B cell (primary cell): ENCODE measurements around the gene EXTL1. TPM values are rescaled to one million over a fixed set of nuclear protein-coding genes. Genes with fewer than 3 reads are reported as not detected.

Experiments
- ATAC-seq: fragments of 200-7000 bp; cut with Tn5 transposase; one replicate; pipeline ENCODE4 v1.10.0; 2021; ENCODE audit warnings: low read depth, mild to moderate bottlenecking, moderate number of reproducible peaks, moderate library complexity
- CTCF ChIA-PET: fragments of 350-600 bp; sonication (Branson Sonifier 250); formaldehyde crosslinking; loops from one replicate; lab custom pipeline; 2021; ENCODE audit warnings: antibody characterized with exemption, inconsistent platforms; lab: Charles Lee
- POLR2A ChIA-PET: fragments of 350-600 bp; sonication (Branson Sonifier 250); formaldehyde crosslinking; loops from one replicate; lab custom pipeline; 2021; ENCODE audit warnings: antibody characterized with exemption; lab: Charles Lee
- DNase-seq: peaks from one replicate; pipeline ENCODE4 v3.0.0; 2013
- H2AFZ ChIP-seq: 2 replicates; pipeline ENCODE4 v1.6.1; 2012; ENCODE audit warnings: mild to moderate bottlenecking, low read depth, low read length; ENCODE audit not compliant: insufficient read depth, poor library complexity, severe bottlenecking
- H3K27ac ChIP-seq, 2 donors: 1 replicate in 1 of 2; 2 replicates in 1 of 2; pipeline ENCODE4 v1.5.1; 2012 to 2013; ENCODE audit warnings: low read length in 2 of 2, mild to moderate bottlenecking in 2 of 2, moderate library complexity in 1 of 2
- H3K27me3 ChIP-seq, 4 experiments: fragments of 200-600 bp in 1 of 4; sonication (generic) in 1 of 4; replicated peaks in 1 of 4; 1 replicate in 2 of 4; 2 replicates in 2 of 4; pipeline versions ENCODE4 v1.6.1 to v1.7.0; 2013 to 2016; ENCODE audit warnings: low read length in 3 of 4, mild to moderate bottlenecking in 2 of 4, mixed read lengths in 1 of 4, moderate library complexity in 1 of 4; ENCODE audit not compliant: insufficient read depth in 4 of 4, control insufficient read depth in 3 of 4; ENCODE audit errors: control extremely low read depth in 1 of 4
- H3K36me3 ChIP-seq, 2 experiments: replicated peaks in 1 of 2; 1 replicate in 1 of 2; 2 replicates in 1 of 2; pipeline versions ENCODE4 v1.6.1 to v1.7.1; 2013; ENCODE audit warnings: low read length in 1 of 2; ENCODE audit not compliant: insufficient read depth in 2 of 2, control insufficient read depth in 1 of 2; ENCODE audit errors: control extremely low read depth in 1 of 2, extremely low read depth in 1 of 2
- H3K4me1 ChIP-seq, 2 donors: fragments of 200-600 bp in 1 of 2; sonication (generic) in 1 of 2; 1 replicate in 1 of 2; 2 replicates in 1 of 2; pipeline versions ENCODE4 v1.5.1 to v1.6.1; 2013 to 2017; ENCODE audit warnings: low read length in 2 of 2; ENCODE audit not compliant: control insufficient read depth in 2 of 2, insufficient read depth in 2 of 2
- H3K4me2 ChIP-seq: replicated peaks from 2 replicates; pipeline ENCODE3; 2012; ENCODE audit warnings: mild to moderate bottlenecking, low read depth, low read length; ENCODE audit not compliant: poor library complexity, severe bottlenecking
- H3K4me3 ChIP-seq, 5 experiments: fragments of 200-600 bp in 1 of 5; sonication (generic) in 1 of 5; 1 replicate in 3 of 5; 2 replicates in 2 of 5; pipeline versions ENCODE4 v1.5.1 to v1.7.0; 2011 to 2016; ENCODE audit warnings: low read length in 4 of 5, mild to moderate bottlenecking in 4 of 5, low read depth in 2 of 5, control low read depth in 1 of 5, moderate library complexity in 1 of 5; ENCODE audit not compliant: insufficient read depth in 1 of 5; ENCODE audit errors: control extremely low read depth in 1 of 5, extremely low read depth in 1 of 5
- H3K79me2 ChIP-seq: fragments of 200-600 bp; sonication (generic); one replicate; pipeline ENCODE4 v1.6.0; 2016; ENCODE audit warnings: low read length; ENCODE audit not compliant: control insufficient read depth, insufficient read depth
- H3K9ac ChIP-seq: fragments of 200-600 bp; sonication (generic); 2 replicates; pipeline ENCODE4 v1.6.1; 2017; ENCODE audit warnings: mild to moderate bottlenecking, low read length, moderate library complexity
- H3K9me3 ChIP-seq, 3 donors: one replicate each; pipeline versions ENCODE4 v1.6.1 to v1.7.1; 2013; ENCODE audit warnings: low read length in 2 of 3; ENCODE audit not compliant: control insufficient read depth in 2 of 3, insufficient read depth in 1 of 3; ENCODE audit errors: control extremely low read depth in 1 of 3
- H4K20me1 ChIP-seq: 2 replicates; pipeline ENCODE4 v1.6.0; 2012; ENCODE audit warnings: mild to moderate bottlenecking, low read length; ENCODE audit not compliant: insufficient read depth, control insufficient read depth, poor library complexity, severe bottlenecking
- H3K27ac Mint-ChIP-seq: one replicate; pipeline ENCODE4 v1.8.0; 2021; ENCODE audit warnings: mixed read lengths
- H3K27me3 Mint-ChIP-seq: one replicate; pipeline ENCODE4 v1.8.0; 2021; ENCODE audit warnings: mixed read lengths
- H3K4me1 Mint-ChIP-seq: one replicate; pipeline ENCODE4 v1.8.0; 2021; ENCODE audit warnings: mixed read lengths
- H3K4me3 Mint-ChIP-seq: one replicate; pipeline ENCODE4 v1.8.0; 2021; ENCODE audit warnings: mixed read lengths
- H3K9me3 Mint-ChIP-seq: one replicate; pipeline ENCODE4 v1.8.0; 2022; ENCODE audit warnings: mixed read lengths; ENCODE audit not compliant: insufficient read depth
- EZH2 ChIP-seq: IDR thresholded peaks from 2 replicates; pipeline ENCODE4 v1.6.1; 2012; ENCODE audit warnings: borderline replicate concordance, low read depth, mild to moderate bottlenecking, moderate library complexity, low read length; ENCODE audit not compliant: insufficient read depth, poor library complexity, severe bottlenecking
- WGBS: methylation state at CpG from one replicate; pipeline ENCODE4 v1.1.5; 2013; ENCODE audit warnings: missing lambda C conversion rate; ENCODE audit not compliant: insufficient coverage; 5-methylcytosine and 5-hydroxymethylcytosine counted together
- intact Hi-C: fragments of 100-400 bp; cut with micrococcal nuclease; formaldehyde crosslinking; loops from one replicate; pipeline ENCODE4 v1.10.0; 2022
- polyA plus RNA-seq: library from polyadenylated mRNA; depleted of rRNA; stranded (reverse); fragments of >200 nt; gene quantifications from 2 replicates; pipeline ENCODE4 v1.2.3, GENCODE V29; 2012
- total RNA-seq, 2 donors: library from RNA; stranded (reverse); fragments of 120-200 nt in 1 of 2; gene quantifications; 1 replicate in 1 of 2; 2 replicates in 1 of 2; pipeline versions ENCODE4 v1.2.3 to v1.2.4, GENCODE V29; 2013 to 2022
- TF ChIP-seq, protein P1 (sequence below): fragments of 200-600 bp; IDR thresholded peaks from one replicate; pipeline ENCODE4 v1.8.0; 2022; ENCODE audit warnings: antibody characterized with exemption, mild to moderate bottlenecking

EXTL1 gene
- total and polyA plus RNA-seq, 2 donors (not counting 1 experiment from before 2014, with no cell fraction given), result 0.12 TPM; not detected in 1

GRCh38 chr1:25990251-25990650 is 31.3 kb upstream of the EXTL1 start:
- DNase-seq, result no peak
- 40% methylated on average over 1 of the region's 6 CpGs for whole genome bisulfite sequencing
- Histone ChIP-seq H3K9ac (no peak overlapping the region), H3K27me3 (no peaks in the 10 kb centered on the region), H3K4me1 (peaks cover 8 to 11% of the 10 kb centered on the region in 2 donors), H3K36me3 (peaks cover 0 to 12% of the 10 kb centered on the region in 2 experiments), H3K4me2 (peak overlapping the region; percentile 40), H3K9me3 (no peaks in the 10 kb centered on the region), H3K27ac (no peak overlapping the region), H3K4me3 (peak overlapping the region in 1 of 5 experiments; percentile 8), H3K79me2 (peaks cover 36% of the 10 kb centered on the region), H2AFZ (no peak overlapping the region), H4K20me1 (no peaks in the 10 kb centered on the region)
- H3K4me3 Mint-ChIP-seq, result no peak overlapping the region
- peaks cover 11% of the 10 kb centered on the region for H3K4me1 Mint-ChIP-seq
- ChIA-PET CTCF (interaction anchor here (1.2 to 2.0 kb wide), 3 partner anchors 9 to 95 kb away, joined by 3 to 6 read pairs (median 4); no protein-coding TSS in a partner anchor), POLR2A (no interaction called here)
- H3K9me3 Mint-ChIP-seq, result no peaks in the 10 kb centered on the region
- no peaks in the 10 kb centered on the region for H3K27me3 Mint-ChIP-seq
- no peak overlapping the region for H3K27ac Mint-ChIP-seq
- TF ChIP-seq, protein P1, sequence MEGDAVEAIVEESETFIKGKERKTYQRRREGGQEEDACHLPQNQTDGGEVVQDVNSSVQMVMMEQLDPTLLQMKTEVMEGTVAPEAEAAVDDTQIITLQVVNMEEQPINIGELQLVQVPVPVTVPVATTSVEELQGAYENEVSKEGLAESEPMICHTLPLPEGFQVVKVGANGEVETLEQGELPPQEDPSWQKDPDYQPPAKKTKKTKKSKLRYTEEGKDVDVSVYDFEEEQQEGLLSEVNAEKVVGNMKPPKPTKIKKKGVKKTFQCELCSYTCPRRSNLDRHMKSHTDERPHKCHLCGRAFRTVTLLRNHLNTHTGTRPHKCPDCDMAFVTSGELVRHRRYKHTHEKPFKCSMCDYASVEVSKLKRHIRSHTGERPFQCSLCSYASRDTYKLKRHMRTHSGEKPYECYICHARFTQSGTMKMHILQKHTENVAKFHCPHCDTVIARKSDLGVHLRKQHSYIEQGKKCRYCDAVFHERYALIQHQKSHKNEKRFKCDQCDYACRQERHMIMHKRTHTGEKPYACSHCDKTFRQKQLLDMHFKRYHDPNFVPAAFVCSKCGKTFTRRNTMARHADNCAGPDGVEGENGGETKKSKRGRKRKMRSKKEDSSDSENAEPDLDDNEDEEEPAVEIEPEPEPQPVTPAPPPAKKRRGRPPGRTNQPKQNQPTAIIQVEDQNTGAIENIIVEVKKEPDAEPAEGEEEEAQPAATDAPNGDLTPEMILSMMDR, result no peak
- TF ChIP-seq EZH2, result no peak
- no peak for ATAC-seq
- intact Hi-C loops, result no loop called here

DNA sequence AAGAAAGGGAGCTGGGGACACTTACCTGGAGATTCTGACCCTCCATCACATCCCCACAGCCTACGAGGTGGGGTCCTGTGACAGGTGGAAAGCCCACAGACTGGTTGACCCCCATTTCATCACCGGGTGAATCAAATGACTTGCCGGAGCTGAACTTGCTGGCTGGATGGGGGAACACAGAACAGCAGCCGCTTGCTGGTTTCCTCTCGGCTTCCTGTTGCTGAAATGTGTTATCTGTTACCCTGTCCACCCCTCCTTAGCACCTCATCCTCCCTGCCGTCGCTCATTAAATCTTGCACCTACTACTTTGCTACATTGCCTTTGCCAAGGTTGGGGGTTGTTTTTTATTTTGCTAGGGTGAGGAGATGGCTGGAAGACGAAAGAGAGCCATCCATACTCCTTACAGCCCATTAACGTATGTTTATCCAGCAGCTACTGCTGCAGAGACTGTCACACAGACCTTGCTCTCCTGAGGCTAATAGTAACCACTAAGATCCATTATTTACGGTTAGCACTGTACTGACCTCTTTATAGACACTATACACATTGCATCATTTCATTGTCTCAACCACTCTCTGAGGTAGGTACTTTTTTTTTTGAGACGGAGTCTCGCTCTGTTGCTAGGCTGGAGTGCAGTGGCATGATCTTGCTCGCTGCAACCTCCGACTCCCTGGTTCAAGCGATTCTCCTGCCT is 30.7 kb upstream of the EXTL1 start:
- H3K4me3 Mint-ChIP-seq, result no peak overlapping the region
- no peak overlapping the region for H2AFZ ChIP-seq
- H4K20me1 ChIP-seq, result no peaks in the 10 kb centered on the region
- no peak for ATAC-seq
- H3K9me3 Mint-ChIP-seq, result no peaks in the 10 kb centered on the region
- 54% methylated on average over 11 of the region's 15 CpGs for WGBS
- peaks cover 37% of the 10 kb centered on the region for H3K79me2 ChIP-seq
- no peaks in the 10 kb centered on the region for H3K9me3 ChIP-seq
- peak overlapping the region in 1 of 5 experiments; percentile 8 for H3K4me3 ChIP-seq
- no peak overlapping the region for H3K9ac ChIP-seq
- no peaks in the 10 kb centered on the region for H3K27me3 ChIP-seq
- TF ChIP-seq, protein P1, result no peak
- DNase-seq, result no peak
- H3K36me3 ChIP-seq, result peaks cover 0 to 10% of the 10 kb centered on the region in 2 experiments
- intact Hi-C loops, result no loop called here
- H3K27me3 Mint-ChIP-seq, result no peaks in the 10 kb centered on the region
- peak overlapping the region; percentile 40 for H3K4me2 ChIP-seq
- H3K4me1 ChIP-seq, result peaks cover 8 to 11% of the 10 kb centered on the region in 2 donors
- no peak overlapping the region for H3K27ac ChIP-seq
- ChIA-PET POLR2A (no interaction called here), CTCF (interaction anchor here (0.5 to 2.0 kb wide), 4 partner anchors 8 to 660 kb away, joined by 3 to 6 read pairs (median 4); no protein-coding TSS in a partner anchor)
- peaks cover 11% of the 10 kb centered on the region for H3K4me1 Mint-ChIP-seq
- H3K27ac Mint-ChIP-seq, result no peak overlapping the region
